Measurements from ENCODE around the gene INHBC. TPM values are rescaled to one million over a fixed set of nuclear protein-coding genes. Genes with fewer than 3 reads are reported as not detected.

INHBC gene
- total RNA-seq, 1 donor from 2014 or later, result not detected

DNA sequence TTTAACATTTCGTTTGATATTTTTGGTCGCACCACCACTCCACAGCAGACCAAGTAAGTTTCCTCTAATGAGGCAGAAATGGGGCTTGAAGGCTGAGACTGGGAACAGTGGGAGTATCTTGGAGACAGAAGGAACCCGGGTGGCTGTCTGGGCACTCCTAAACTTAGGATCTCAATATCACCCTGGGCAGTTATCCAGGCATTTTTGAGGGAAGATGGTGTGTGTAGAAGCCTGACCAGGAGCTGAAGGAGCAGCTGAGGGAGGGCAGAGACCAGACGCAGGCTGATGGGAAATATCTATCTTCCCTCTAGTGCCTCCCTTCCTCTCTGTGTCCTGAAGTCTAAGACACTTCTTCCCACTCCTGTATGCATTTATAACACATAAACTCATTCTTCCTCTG is 64.0 kb downstream of the INHBC start:
- Mint-ChIP-seq H3K4me1 (ENCODE audit: unreplicated experiment) (no peaks in the 10 kb centered on the region), H3K9me3 (ENCODE audit: unreplicated experiment) (no peaks in the 10 kb centered on the region), H3K27ac (ENCODE audit: unreplicated experiment) (no peak overlapping the region), H3K36me3 (ENCODE audit: unreplicated experiment) (peaks cover 56% of the 10 kb centered on the region), H3K4me3 (ENCODE audit: unreplicated experiment) (no peak overlapping the region), H3K27me3 (ENCODE audit: unreplicated experiment) (no peaks in the 10 kb centered on the region)
- DNase-seq (ENCODE audit: extremely low spot score, unreplicated experiment), result no peak
- TF ChIP-seq, protein P1, sequence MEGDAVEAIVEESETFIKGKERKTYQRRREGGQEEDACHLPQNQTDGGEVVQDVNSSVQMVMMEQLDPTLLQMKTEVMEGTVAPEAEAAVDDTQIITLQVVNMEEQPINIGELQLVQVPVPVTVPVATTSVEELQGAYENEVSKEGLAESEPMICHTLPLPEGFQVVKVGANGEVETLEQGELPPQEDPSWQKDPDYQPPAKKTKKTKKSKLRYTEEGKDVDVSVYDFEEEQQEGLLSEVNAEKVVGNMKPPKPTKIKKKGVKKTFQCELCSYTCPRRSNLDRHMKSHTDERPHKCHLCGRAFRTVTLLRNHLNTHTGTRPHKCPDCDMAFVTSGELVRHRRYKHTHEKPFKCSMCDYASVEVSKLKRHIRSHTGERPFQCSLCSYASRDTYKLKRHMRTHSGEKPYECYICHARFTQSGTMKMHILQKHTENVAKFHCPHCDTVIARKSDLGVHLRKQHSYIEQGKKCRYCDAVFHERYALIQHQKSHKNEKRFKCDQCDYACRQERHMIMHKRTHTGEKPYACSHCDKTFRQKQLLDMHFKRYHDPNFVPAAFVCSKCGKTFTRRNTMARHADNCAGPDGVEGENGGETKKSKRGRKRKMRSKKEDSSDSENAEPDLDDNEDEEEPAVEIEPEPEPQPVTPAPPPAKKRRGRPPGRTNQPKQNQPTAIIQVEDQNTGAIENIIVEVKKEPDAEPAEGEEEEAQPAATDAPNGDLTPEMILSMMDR (IDR thresholded peaks at IDR 0.05), result no peak

DNA sequence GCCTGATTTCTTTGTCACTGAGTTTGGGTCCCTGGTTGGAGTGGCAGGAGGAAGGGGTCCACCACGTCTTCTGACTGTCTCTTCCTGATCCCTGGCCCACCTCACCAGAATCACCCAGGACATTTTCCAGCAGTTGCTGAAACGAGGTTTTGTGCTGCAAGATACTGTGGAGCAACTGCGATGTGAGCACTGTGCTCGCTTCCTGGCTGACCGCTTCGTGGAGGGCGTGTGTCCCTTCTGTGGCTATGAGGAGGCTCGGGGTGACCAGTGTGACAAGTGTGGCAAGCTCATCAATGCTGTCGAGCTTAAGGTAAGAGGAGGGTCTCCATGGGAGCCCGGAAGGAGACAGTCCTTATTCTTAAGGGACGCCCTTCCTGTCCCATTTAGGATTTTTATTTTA is 65.6 kb downstream of the INHBC start:
- Mint-ChIP-seq H3K9me3 (ENCODE audit: unreplicated experiment) (no peaks in the 10 kb centered on the region), H3K4me1 (ENCODE audit: unreplicated experiment) (no peaks in the 10 kb centered on the region), H3K4me3 (ENCODE audit: unreplicated experiment) (no peak overlapping the region), H3K27ac (ENCODE audit: unreplicated experiment) (no peak overlapping the region), H3K36me3 (ENCODE audit: unreplicated experiment) (peaks cover 64% of the 10 kb centered on the region), H3K27me3 (ENCODE audit: unreplicated experiment) (no peaks in the 10 kb centered on the region)
- no peak for DNase-seq (ENCODE audit: extremely low spot score, unreplicated experiment)
- TF ChIP-seq, protein P1 (IDR thresholded peaks at IDR 0.05), result no peak

Other genes starting within 250 kb of the INHBC start
- gene NXPH4, start 218.0 kb upstream of the INHBC start, total RNA-seq, result 62.6 and 63.8 TPM in 2 replicates
- gene SHMT2, start 205.1 kb upstream of the INHBC start, total RNA-seq, result 263 and 290 TPM in 2 replicates
- gene STAC3, start 183.6 kb upstream of the INHBC start, total RNA-seq, result 1.8 and 2.4 TPM in 2 replicates
- 62.2 and 65.0 TPM in 2 replicates for gene R3HDM2, start 3.7 kb upstream of the INHBC start, total RNA-seq
- gene INHBE, start 20.5 kb downstream of the INHBC start, total RNA-seq, result 1.0 and 1.3 TPM in 2 replicates
- gene GLI1, start 25.0 kb downstream of the INHBC start, total RNA-seq, result 3.5 and 7.7 TPM in 2 replicates
- 1.5 and 2.1 TPM in 2 replicates for gene ARHGAP9, start 45.1 kb downstream of the INHBC start, total RNA-seq
- 364 and 401 TPM in 2 replicates for gene MARS1, start 53.3 kb downstream of the INHBC start, total RNA-seq
- gene DDIT3, start 85.7 kb downstream of the INHBC start, total RNA-seq, result 89.9 and 95.7 TPM in 2 replicates
- 104 and 105 TPM in 2 replicates for gene MBD6, start 88.0 kb downstream of the INHBC start, total RNA-seq
- 149 and 155 TPM in 2 replicates for gene DCTN2, start 112.4 kb downstream of the INHBC start, total RNA-seq
- gene KIF5A, start 115.3 kb downstream of the INHBC start, total RNA-seq, result 0.43 and 0.73 TPM in 2 replicates
- gene PIP4K2C, start 156.4 kb downstream of the INHBC start, total RNA-seq, result 30.4 and 34.9 TPM in 2 replicates
- 26.5 and 29.9 TPM in 2 replicates for gene DTX3, start 170.0 kb downstream of the INHBC start, total RNA-seq
- 25.8 and 27.6 TPM in 2 replicates for gene ARHGEF25, start 176.7 kb downstream of the INHBC start, total RNA-seq
- gene B4GALNT1, start 198.4 kb downstream of the INHBC start, total RNA-seq, result 5.6 and 6.9 TPM in 2 replicates